Frontal cortex (tissue), 4 donors: ENCODE data around the gene CBX1. TPM values are rescaled to one million over a fixed set of nuclear protein-coding genes. Genes with fewer than 3 reads are reported as not detected.

Experiments used
- DNase-seq, 2 donors: peaks; one replicate each; pipeline ENCODE4 v3.0.0; 2012; ENCODE audit warnings: low spot score in 2 of 2
- FAIRE-seq: peaks from 2 replicates; lab custom pipeline; 2012; peaks lifted over from hg19 to GRCh38; lab: Jason Lieb, UNC
- total RNA-seq: library from RNA; depleted of rRNA; stranded (reverse); fragments of >200 nt; gene quantifications from one replicate; pipeline ENCODE4 v1.2.3, GENCODE V29; 2014
- donor health status: control.
- donor health status: control.
- donor health status: control.

Gene CBX1
- total RNA-seq, 1 donor from 2014 or later, result 95.8 TPM

DNA sequence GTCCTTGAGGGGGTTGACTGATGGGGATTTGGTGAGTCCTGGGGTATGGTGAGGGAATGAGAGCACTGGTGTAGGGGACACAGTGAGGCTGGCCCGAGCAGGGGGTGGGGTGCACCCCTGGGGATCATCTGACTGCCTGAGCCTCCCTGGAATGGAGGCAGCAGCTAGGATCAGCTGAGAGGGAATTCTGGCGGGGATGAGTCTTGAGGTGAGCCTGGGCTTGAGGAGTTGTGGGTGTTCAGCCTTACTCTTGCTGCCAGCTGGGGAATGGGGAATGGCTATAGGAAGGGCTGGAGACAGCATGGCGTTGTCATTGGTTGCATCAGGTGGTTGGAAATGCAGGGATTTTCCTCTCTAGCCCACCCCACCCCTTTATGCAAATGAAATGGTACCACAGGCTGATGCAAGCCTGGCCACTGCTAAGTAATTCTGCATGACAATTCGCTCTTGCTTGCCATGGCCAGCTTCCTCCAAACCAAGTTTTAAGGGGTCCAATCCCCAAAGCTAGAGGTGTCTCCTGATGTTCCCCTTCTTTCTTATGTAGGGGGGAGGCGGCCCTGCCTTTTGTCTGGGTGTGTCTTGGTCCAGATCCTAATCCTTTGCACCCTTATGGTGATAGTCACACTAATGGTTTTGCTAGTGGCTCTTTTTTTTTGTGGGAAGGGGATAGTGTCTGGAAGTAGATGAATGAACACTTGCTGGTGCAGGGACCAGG is 45.6 kb downstream of the CBX1 start:
- DNase-seq (no peak), FAIRE-seq (no peak)

DNA sequence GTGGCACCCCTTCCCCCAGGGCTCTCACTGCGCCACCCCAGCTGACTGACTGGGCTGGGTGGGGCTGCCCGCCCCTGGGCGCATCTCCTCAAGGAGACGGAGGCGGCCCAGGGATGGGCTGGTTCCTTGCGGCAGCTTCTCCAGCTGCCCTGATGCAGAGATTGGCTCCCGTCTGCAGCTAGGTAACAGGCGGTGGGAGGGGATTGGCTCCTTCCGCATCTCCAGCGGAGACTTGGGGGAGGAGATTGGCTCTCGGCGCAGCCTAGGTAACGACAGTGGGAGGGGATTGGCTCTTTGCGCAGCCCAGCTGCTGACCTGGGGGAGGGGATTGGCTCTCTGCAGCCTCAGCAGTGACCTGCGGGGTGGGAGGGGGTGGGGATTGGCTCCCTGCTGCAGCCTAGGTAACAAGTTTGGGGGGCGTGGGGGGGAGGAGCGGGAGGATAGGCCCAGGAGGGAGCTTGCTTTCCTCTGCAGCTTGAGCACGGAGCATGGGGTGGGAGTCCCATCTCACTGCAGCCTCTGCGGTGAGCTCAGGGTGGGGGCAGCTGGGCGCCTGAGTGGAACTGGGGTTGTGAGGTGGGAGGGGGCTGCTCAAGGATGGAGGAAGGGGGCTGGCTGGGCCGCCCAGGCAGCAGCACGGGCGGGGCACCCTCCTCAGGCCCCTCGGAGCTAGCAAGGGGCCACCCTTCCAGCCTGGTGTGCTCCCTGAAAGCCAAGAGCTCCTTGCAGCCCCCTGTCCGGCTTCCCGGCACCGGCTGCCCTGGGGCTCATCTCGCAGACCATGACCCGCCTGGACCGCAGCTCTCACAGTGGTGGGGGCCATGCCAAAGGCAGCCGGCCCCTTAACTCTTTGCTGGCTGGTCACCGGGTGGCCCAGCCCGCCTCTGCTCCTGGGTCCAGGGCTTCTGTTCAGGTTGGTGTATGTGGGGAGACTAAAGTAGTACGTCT is 46.8 kb downstream of the CBX1 start:
- FAIRE-seq (no peak), DNase-seq (peak; percentile 53 to 57)

DNA sequence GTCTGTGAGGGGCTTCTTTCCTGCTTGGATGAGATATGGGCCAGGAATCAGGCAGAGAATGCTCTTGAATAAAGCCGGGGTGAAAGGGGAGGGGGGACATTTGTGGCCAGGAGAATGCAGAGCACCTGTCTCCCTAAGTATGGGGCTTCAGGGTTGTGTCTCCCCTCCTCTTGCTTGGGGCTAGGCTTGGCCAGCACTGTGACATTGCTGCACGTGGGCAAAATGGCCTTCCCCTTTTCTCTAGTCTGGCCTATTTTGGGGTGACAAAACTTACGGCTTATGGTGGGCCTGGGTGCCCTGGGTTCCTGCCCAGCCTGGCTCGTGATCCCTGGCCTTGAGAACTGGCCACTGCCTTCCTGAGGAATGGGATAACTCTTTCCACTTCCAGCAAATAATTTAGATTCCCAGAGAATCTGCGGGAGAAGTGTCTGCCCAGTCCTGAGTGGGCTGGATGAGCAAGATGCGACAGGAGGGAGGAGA is 47.5 kb downstream of the CBX1 start:
- DNase-seq (no peak), FAIRE-seq (no peak)

DNA sequence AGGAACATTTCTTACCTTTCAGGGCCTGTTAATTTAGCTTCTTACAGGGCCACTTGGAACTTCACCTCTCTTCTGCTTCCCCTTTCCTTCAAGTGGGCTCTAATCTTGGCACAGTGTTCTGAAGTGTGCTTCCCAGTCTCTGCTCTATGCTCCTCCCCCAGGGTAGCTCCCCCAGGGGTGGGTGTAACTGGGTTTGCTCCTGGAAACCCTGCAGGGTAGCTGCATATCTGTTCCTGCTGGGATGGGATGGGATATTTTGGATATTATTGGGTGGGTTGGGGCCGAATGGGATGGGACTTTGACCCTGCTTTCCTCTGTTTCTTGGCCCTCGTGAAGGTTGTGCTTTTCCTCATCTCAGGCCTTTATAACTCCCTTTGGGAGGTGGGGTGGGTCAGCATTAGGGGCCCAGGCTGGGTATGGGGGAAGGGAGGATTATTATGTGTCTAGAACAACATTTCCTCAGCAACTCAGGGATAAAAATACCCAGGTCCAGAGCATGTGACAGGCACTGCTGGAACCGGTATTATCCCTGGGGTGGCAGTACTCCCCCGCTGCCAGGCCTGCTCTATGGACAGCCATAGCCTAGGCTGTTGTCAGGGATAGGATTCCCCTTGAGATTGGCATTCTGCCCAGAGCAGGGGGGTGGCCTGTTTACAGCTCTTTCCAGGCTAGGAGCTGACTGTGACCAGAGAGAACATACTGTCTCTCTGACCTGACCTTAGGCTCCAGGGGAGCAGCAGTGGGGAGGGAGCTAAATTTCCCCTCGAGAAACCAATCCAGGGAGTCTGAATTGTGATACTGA is 48.1 kb downstream of the CBX1 start:
- no peak for FAIRE-seq
- DNase-seq, result peak; percentile 45 to 49

- no peak for FAIRE-seq
Measured at GRCh38 chr17:48051706-48052486, 49.4 kb downstream of the CBX1 start.

DNA sequence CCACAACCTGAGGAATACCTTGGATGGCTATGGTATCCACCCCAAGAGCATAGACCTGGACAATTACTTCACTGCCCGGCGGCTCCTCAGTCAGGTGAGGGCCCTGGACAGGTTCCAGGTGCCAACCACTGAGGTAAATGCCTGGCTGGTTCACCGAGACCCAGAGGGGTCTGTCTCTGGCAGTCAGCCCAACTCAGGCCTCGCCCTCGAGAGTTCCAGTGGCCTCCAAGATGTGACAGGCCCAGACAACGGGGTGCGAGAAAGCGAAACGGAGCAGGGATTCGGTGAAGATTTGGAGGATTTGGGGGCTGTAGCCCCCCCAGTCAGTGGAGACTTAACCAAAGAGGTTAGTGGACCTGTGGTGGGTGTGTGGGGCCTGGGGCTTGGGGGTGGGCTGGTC is 50.0 kb downstream of the CBX1 start:
- DNase-seq, result no peak
- FAIRE-seq, result no peak

More at GRCh38 chr17:48051706-48052486, 49.4 kb downstream of the CBX1 start:
- no peak for DNase-seq

DNA sequence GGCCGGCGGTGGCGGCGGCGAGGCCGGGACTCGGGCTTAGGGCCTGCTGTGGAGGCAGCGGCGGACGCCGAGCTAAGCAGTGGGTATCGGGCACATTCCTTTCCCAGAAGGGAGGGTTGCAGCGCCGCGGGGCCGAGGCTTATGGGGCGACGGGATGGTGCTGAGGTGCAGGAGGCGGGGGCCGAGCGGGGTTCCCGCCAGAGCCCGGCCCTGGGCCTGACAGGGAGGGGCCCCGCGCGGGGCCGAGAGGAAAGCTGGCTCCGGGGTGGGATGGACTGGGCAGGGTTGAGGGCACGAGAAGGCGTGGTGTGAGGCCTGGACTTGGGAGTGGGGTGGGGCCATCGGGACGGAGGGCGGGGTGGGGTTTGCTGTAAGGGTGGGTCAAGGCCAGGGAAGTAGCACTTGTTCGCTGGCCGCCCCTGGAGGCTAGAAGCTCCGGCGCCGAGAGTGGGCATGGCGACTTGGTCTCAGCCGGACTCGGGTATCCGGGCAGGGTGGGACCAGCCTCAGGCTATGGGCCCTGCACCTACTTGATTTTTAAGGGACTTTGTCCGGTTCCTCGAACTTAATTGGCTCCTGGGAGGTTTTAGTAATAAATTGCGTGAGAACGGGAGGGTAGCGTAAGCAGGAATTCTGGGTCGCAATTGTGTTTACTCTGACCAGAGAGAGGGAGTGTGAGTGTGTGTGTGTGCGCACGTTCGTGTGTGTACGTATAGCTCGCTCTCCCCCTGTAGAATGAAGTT is 52.7 kb downstream of the CBX1 start:
- peak; percentile 53 to 58 for DNase-seq
- no peak for FAIRE-seq

GRCh38 chr17:48047741-48048383 is 53.4 kb downstream of the CBX1 start, which contains the start of gene NFE2L1:
Gene NFE2L1, plus strand, starts transcription at chr17:48048359. Its CDS starts 2,760 bp downstream, at chr17:48051119.
- FAIRE-seq (no peak), DNase-seq (peak; percentile 89 to 92)

- DNase-seq (no peak), FAIRE-seq (no peak)
Measured at GRCh38 chr17:48047113-48047740, 54.1 kb downstream of the CBX1 start.

GRCh38 chr17:48046296-48046695 is 55.0 kb downstream of the CBX1 start:
- DNase-seq, result no peak
- no peak for FAIRE-seq

DNA sequence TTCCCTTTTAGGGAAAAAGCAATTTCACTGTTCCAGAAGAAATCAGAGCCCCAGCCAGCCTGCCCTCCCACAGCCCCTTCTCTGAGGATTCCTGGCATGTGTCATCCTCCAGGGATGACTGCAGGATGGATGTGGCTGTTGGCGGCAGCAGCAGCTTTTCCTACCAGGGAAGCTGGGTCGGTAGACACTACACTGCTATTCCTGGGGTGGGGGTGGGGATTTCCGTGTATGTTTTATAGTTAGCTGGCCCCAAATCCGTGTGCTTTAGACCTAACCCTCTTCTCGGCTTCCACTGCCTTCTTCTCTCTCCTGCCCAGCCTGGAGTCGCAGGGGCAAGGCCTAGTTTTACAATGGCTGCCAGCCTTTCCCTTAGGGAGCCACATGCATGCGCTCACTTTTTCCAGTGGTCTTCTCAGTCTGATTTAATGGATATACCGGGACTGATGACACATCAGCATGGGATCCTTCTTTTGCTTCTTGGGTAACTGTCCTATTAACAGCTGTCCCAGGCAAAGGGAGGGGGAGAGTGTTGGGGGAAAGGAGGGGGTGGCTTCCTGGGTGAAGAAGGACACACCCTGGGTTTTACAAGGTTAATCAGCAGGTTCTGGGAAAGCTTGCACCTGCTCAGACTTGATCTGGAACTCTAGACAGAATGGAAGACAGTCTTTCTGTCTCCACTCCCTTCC is 55.8 kb downstream of the CBX1 start:
- DNase-seq, result no peak
- FAIRE-seq, result no peak

DNA sequence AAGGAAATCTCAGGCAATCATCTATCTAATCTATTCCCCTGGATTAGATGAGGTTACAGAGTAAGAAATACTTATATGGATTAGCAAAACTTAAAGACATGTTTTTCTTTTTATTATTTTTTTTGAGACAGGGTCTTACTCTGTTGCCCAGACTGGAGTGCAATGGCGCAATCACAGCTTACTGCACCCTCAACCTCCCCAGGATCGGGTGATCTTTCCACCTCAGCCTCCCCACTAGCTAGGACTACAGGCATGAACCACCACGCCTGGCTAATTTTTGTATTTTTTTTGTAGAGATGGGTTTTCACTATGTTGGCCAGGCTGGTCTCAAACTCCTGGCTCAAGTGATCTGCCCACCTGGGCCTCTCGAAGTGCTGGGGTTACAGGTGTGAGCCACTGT is 56.4 kb downstream of the CBX1 start:
- DNase-seq (no peak), FAIRE-seq (no peak)

GRCh38 chr17:48043176-48043575 is 58.1 kb downstream of the CBX1 start:
- DNase-seq, result no peak
- no peak for FAIRE-seq

GRCh38 chr17:48038687-48039086 is 62.6 kb downstream of the CBX1 start:
- DNase-seq, result no peak
- no peak for FAIRE-seq

- FAIRE-seq (no peak), DNase-seq (peak in 1 of 2 donors; percentile 40)
Measured at GRCh38 chr17:48037838-48038323, 63.4 kb downstream of the CBX1 start.

DNA sequence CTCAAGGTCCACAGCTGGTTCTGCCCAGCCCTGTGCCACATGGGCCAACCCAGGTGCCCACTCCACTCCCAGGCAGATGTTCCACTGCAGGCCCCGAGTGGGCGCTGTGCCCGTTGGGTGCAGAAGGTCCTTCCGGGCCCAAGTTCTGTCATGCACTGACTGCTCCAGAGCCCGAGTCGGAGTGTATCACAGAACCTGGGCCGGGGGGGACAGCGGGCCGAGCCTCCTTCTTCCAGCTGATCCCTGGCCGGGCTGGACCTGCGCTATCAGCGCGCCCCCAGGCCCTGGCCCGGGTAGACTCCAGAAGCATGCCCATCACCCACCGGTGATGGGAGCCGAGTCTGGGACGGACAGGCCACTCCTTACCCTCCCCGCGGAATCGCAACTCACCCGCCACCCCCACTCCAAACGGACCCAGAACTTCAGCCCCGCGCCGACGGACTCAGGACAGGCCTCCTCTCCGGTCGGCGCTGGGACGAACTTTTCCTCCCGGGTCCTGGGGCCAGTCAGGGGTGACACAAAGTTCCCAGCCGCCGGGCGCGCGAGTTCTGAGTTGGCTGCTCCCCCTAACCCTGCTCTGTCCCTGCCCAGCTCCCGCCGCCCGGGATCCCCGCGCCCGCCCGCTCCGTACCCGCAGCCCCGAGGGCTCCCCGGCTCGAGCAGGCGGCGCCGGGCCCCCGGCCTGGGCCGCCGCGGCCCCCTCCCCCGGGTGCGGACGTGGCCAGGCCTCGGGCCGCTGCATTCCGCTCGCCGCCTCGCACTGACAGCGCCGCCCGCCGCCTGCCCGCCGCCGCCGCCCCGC is 64.0 kb downstream of the CBX1 start, which contains the start of gene COPZ2:
Gene COPZ2, minus strand, starts transcription at position 762 of the 802 bp plus-strand sequence. Its CDS starts 20 bp downstream, at position 742.
- no peak for FAIRE-seq
- DNase-seq, result peak in 1 of 2 donors; percentile 64
